WTC11 (cell line): Measurements from ENCODE around the gene TMEM108. TPM values are rescaled to one million over a fixed set of nuclear protein-coding genes. Genes with fewer than 3 reads are reported as not detected.

Source experiments
- ATAC-seq: fragments of 200-7000 bp; cut with Tn5 transposase; 2 replicates; pipeline ENCODE4 v1.10.0; 2021; ENCODE audit warnings: mild to moderate bottlenecking, moderate library complexity
- CTCF ChIA-PET: fragments of 300-600 bp; sonication (Branson Sonifier 250); formaldehyde crosslinking; loops from one replicate; lab custom pipeline; 2021; ENCODE audit warnings: antibody characterized with exemption; lab: Charles Lee
- POLR2A ChIA-PET: fragments of 350-600 bp; sonication (Branson Sonifier 250); formaldehyde crosslinking; loops from one replicate; lab custom pipeline; 2021; ENCODE audit warnings: antibody characterized with exemption; lab: Charles Lee
- DNase-seq: peaks from one replicate; pipeline ENCODE4 v3.0.0; 2021; ENCODE audit warnings: low spot score
- H3K27ac Mint-ChIP-seq: 2 replicates; pipeline ENCODE4 v1.8.0; 2021; ENCODE audit warnings: mixed read lengths
- H3K27me3 Mint-ChIP-seq: 2 replicates; pipeline ENCODE4 v1.8.0; 2021; ENCODE audit warnings: low read depth, mild to moderate bottlenecking, moderate library complexity, mixed read lengths
- H3K36me3 Mint-ChIP-seq: 2 replicates; pipeline ENCODE4 v1.8.0; 2021; ENCODE audit warnings: mixed read lengths
- H3K4me1 Mint-ChIP-seq: 2 replicates; pipeline ENCODE4 v1.8.0; 2022; ENCODE audit warnings: mixed read lengths
- H3K4me3 Mint-ChIP-seq: 2 replicates; pipeline ENCODE4 v1.8.0; 2021; ENCODE audit warnings: mild to moderate bottlenecking, moderate library complexity, mixed read lengths
- H3K9me3 Mint-ChIP-seq: 2 replicates; pipeline ENCODE4 v1.8.0; 2021; ENCODE audit warnings: mixed read lengths
- CREM ChIP-seq: sonication (generic); formaldehyde crosslinking; IDR thresholded peaks from 2 replicates; pipeline ENCODE4 v1.8.1; 2022; ENCODE audit warnings: mild to moderate bottlenecking, missing genetic modification reagents, moderate library complexity
- EMX1 ChIP-seq: fragments of 250-450 bp; sonication (Bioruptor Pico); IDR thresholded peaks from 2 replicates; pipeline ENCODE4 v1.8.0; 2021; ENCODE audit warnings: mild to moderate bottlenecking
- IRF1 ChIP-seq: sonication (generic); formaldehyde crosslinking; IDR thresholded peaks from 2 replicates; pipeline ENCODE4 v1.8.0; 2023; ENCODE audit warnings: missing genetic modification reagents
- JUN ChIP-seq: sonication (generic); formaldehyde crosslinking; IDR thresholded peaks from 2 replicates; pipeline ENCODE4 v1.8.0; 2023; ENCODE audit warnings: mild to moderate bottlenecking, missing genetic modification reagents
- NR1H2 ChIP-seq: sonication (generic); formaldehyde crosslinking; IDR thresholded peaks from 2 replicates; pipeline ENCODE4 v1.9.0; 2021; ENCODE audit warnings: mild to moderate bottlenecking, moderate library complexity, missing genetic modification reagents
- NR2C2 ChIP-seq: sonication (generic); formaldehyde crosslinking; IDR thresholded peaks from 2 replicates; pipeline ENCODE4 v1.8.0; 2022; ENCODE audit warnings: mild to moderate bottlenecking, missing genetic modification reagents
- PRDM15 ChIP-seq: sonication (generic); formaldehyde crosslinking; IDR thresholded peaks from 2 replicates; pipeline ENCODE4 v1.8.0; 2022; ENCODE audit warnings: missing genetic modification reagents
- RELA ChIP-seq: sonication (generic); formaldehyde crosslinking; IDR thresholded peaks from 2 replicates; pipeline ENCODE4 v1.8.1; 2022; ENCODE audit warnings: missing genetic modification reagents, mild to moderate bottlenecking, borderline replicate concordance
- RORB ChIP-seq: fragments of 250-450 bp; sonication (Bioruptor Pico); IDR thresholded peaks from 2 replicates; pipeline ENCODE4 v1.9.0; 2021; ENCODE audit warnings: mild to moderate bottlenecking
- TEAD4 ChIP-seq: sonication (generic); formaldehyde crosslinking; IDR thresholded peaks from 2 replicates; pipeline ENCODE4 v1.8.0; 2022; ENCODE audit warnings: mild to moderate bottlenecking, missing genetic modification reagents
- USF2 ChIP-seq: sonication (generic); formaldehyde crosslinking; IDR thresholded peaks from 2 replicates; pipeline ENCODE4 v1.8.1; 2023; ENCODE audit warnings: mild to moderate bottlenecking, missing genetic modification reagents, moderate library complexity
- ZBTB21 ChIP-seq: sonication (generic); formaldehyde crosslinking; IDR thresholded peaks from 2 replicates; pipeline ENCODE4 v1.8.1; 2023; ENCODE audit warnings: mild to moderate bottlenecking, missing genetic modification reagents, borderline replicate concordance
- ZNF121 ChIP-seq: sonication (generic); formaldehyde crosslinking; IDR thresholded peaks from 2 replicates; pipeline ENCODE4 v1.8.0; 2023; ENCODE audit warnings: missing genetic modification reagents
- ZNF232 ChIP-seq: sonication (generic); formaldehyde crosslinking; IDR thresholded peaks from 2 replicates; pipeline ENCODE4 v1.8.0; 2022; ENCODE audit warnings: mild to moderate bottlenecking, missing genetic modification reagents
- ZNF263 ChIP-seq: sonication (generic); formaldehyde crosslinking; IDR thresholded peaks from 2 replicates; pipeline ENCODE4 v1.8.1; 2022; ENCODE audit warnings: low read depth, mild to moderate bottlenecking, moderate library complexity, missing genetic modification reagents
- total RNA-seq: library from RNA; stranded (reverse); gene quantifications from 3 replicates; pipeline ENCODE4 v1.2.3, GENCODE V29; 2021
- TF ChIP-seq, protein P1 (sequence below): sonication (generic); formaldehyde crosslinking; IDR thresholded peaks from 2 replicates; pipeline ENCODE4 v1.8.1; 2022; ENCODE audit warnings: low read depth, missing genetic modification reagents, borderline replicate concordance
- TF ChIP-seq, protein P2 (sequence below): sonication (generic); formaldehyde crosslinking; conservative IDR thresholded peaks from 2 replicates; pipeline ENCODE4 v1.8.1; 2023; ENCODE audit warnings: mild to moderate bottlenecking, low read depth, missing genetic modification reagents, moderate library complexity
- TF ChIP-seq, protein P3 (sequence below): sonication (generic); formaldehyde crosslinking; conservative IDR thresholded peaks from 2 replicates; pipeline ENCODE4 v1.8.1; 2022; ENCODE audit warnings: mild to moderate bottlenecking, missing genetic modification reagents

Gene TMEM108
- total RNA-seq, 1 experiment from 2014 or later, result 14.7 TPM

- Mint-ChIP-seq H3K9me3 (no peaks in the 10 kb centered on the region), H3K4me3 (no peak overlapping the region), H3K27ac (no peak overlapping the region), H3K27me3 (no peaks in the 10 kb centered on the region), H3K4me1 (peaks cover 5% of the 10 kb centered on the region; the same call in 1 of the 2 replicates), H3K36me3 (no peaks in the 10 kb centered on the region; the same call in 1 of the 2 replicates)
- POLR2A ChIA-PET, result no interaction called here
- CTCF ChIA-PET, result no interaction called here
- no peak for TF ChIP-seq PRDM15 (CRISPR knock-in tag)
- no peak for TF ChIP-seq RELA (CRISPR knock-in tag)
- TF ChIP-seq USF2 (CRISPR knock-in tag), result no peak
- no peak for DNase-seq
- ATAC-seq, result peak; percentile 27; the same call in 1 of the 2 replicates
Observed at GRCh38 chr3:133428552-133428951, 390.4 kb downstream of the TMEM108 start.

DNA sequence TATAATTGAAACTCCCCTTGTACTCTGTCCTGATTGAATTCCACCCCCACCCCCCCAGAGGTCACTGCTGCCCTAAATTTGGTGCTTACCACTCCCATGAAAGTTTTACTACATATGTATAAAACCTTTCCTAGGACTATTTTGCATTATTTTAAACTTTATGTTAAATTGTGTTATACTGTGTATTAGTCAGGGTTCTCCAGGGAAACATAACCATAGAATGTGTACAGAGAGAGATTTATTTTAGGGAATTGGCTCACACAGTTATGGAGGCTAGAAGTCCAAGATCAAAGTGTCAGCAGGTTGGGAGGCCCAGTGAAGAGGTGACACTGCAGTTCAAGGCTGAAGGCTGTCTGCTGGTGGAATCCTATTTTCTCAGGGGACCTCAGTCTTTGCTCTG lies 390.9 kb downstream of the TMEM108 start:
- H3K27ac Mint-ChIP-seq, result no peak overlapping the region
- H3K4me3 Mint-ChIP-seq, result no peak overlapping the region
- 0 out of 2 replicates have a peak, but pooled peaks cover 3% of the 10 kb centered on the region for H3K4me1 Mint-ChIP-seq
- no peaks in the 10 kb centered on the region for H3K27me3 Mint-ChIP-seq
- POLR2A ChIA-PET, result no interaction called here
- TF ChIP-seq CREM (CRISPR knock-in tag) (no peak), ZNF232 (CRISPR knock-in tag) (no peak), EMX1 (CRISPR knock-in tag) (no peak), JUN (CRISPR knock-in tag) (no peak), RORB (CRISPR knock-in tag) (no peak), NR1H2 (CRISPR knock-in tag) (no peak), ZBTB21 (no peak), TEAD4 (CRISPR knock-in tag) (no peak), NR2C2 (CRISPR knock-in tag) (no peak), ZNF121 (CRISPR knock-in tag) (no peak), IRF1 (CRISPR knock-in tag) (no peak), ZNF263 (no peak)
- TF ChIP-seq, protein P1, sequence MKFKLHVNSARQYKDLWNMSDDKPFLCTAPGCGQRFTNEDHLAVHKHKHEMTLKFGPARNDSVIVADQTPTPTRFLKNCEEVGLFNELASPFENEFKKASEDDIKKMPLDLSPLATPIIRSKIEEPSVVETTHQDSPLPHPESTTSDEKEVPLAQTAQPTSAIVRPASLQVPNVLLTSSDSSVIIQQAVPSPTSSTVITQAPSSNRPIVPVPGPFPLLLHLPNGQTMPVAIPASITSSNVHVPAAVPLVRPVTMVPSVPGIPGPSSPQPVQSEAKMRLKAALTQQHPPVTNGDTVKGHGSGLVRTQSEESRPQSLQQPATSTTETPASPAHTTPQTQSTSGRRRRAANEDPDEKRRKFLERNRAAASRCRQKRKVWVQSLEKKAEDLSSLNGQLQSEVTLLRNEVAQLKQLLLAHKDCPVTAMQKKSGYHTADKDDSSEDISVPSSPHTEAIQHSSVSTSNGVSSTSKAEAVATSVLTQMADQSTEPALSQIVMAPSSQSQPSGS (CRISPR knock-in tag), result no peak
- TF ChIP-seq, protein P2, sequence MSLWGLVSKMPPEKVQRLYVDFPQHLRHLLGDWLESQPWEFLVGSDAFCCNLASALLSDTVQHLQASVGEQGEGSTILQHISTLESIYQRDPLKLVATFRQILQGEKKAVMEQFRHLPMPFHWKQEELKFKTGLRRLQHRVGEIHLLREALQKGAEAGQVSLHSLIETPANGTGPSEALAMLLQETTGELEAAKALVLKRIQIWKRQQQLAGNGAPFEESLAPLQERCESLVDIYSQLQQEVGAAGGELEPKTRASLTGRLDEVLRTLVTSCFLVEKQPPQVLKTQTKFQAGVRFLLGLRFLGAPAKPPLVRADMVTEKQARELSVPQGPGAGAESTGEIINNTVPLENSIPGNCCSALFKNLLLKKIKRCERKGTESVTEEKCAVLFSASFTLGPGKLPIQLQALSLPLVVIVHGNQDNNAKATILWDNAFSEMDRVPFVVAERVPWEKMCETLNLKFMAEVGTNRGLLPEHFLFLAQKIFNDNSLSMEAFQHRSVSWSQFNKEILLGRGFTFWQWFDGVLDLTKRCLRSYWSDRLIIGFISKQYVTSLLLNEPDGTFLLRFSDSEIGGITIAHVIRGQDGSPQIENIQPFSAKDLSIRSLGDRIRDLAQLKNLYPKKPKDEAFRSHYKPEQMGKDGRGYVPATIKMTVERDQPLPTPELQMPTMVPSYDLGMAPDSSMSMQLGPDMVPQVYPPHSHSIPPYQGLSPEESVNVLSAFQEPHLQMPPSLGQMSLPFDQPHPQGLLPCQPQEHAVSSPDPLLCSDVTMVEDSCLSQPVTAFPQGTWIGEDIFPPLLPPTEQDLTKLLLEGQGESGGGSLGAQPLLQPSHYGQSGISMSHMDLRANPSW (CRISPR knock-in tag), result no peak
- TF ChIP-seq, protein P3, sequence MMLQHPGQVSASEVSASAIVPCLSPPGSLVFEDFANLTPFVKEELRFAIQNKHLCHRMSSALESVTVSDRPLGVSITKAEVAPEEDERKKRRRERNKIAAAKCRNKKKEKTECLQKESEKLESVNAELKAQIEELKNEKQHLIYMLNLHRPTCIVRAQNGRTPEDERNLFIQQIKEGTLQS (CRISPR knock-in tag), result no peak
- DNase-seq (no peak), ATAC-seq (no peak)
- H3K36me3 Mint-ChIP-seq, result no peaks in the 10 kb centered on the region; the same call in 1 of the 2 replicates
- CTCF ChIA-PET, result no interaction called here
- H3K9me3 Mint-ChIP-seq, result no peaks in the 10 kb centered on the region
